SK-N-SH treated with all-trans-retinoic acid at 6 μM for 48 hours (cell line): ENCODE results near the gene FAM120A.

ENCODE experiments used
- ATAC-seq: fragments of 200-7000 bp; cut with Tn5 transposase; 3 replicates; pipeline ENCODE4 v1.9.1; 2020; ENCODE audit warnings: mild to moderate bottlenecking, moderate library complexity
- ARNTL ChIP-seq: fragments of 450-650 bp; formaldehyde crosslinking; IDR thresholded peaks from 2 replicates; pipeline ENCODE4 v1.5.0; 2020; ENCODE audit warnings: low read depth, mild to moderate bottlenecking, moderate library complexity, borderline replicate concordance
- BACH2 ChIP-seq: fragments of 250-450 bp; sonication (Bioruptor Pico); IDR thresholded peaks from 2 replicates; pipeline ENCODE4 v1.9.0; 2021; ENCODE audit warnings: mild to moderate bottlenecking, borderline replicate concordance
- CREB5 ChIP-seq: fragments of 250-450 bp; sonication (Bioruptor Pico); IDR thresholded peaks from 2 replicates; pipeline ENCODE4 v1.5.1; 2020; ENCODE audit warnings: low read depth, mild to moderate bottlenecking, moderate library complexity
- CSDC2 ChIP-seq: fragments of 250-450 bp; sonication (Bioruptor Pico); IDR thresholded peaks from 2 replicates; pipeline ENCODE4 v1.5.0; 2020; ENCODE audit warnings: mild to moderate bottlenecking, moderate library complexity
- ESRRG ChIP-seq: fragments of 250-450 bp; sonication (Bioruptor Pico); IDR thresholded peaks from 2 replicates; pipeline ENCODE4 v1.6.1; 2021; ENCODE audit warnings: mild to moderate bottlenecking
- GLIS3 ChIP-seq: fragments of 250-450 bp; sonication (Bioruptor Pico); IDR thresholded peaks from 2 replicates; pipeline ENCODE4 v1.5.0; 2020; ENCODE audit warnings: mild to moderate bottlenecking, moderate library complexity
- OSR1 ChIP-seq: fragments of 250-450 bp; sonication (Bioruptor Pico); IDR thresholded peaks from 2 replicates; pipeline ENCODE4 v1.8.0; 2022; ENCODE audit warnings: moderate library complexity, mild to moderate bottlenecking, inconsistent platforms
- PATZ1 ChIP-seq: fragments of 250-450 bp; sonication (Bioruptor Pico); IDR thresholded peaks from 2 replicates; pipeline ENCODE4 v1.8.0; 2020; ENCODE audit warnings: mild to moderate bottlenecking, moderate library complexity, borderline replicate concordance
- POU6F1 ChIP-seq: fragments of 250-450 bp; sonication (Bioruptor Pico); IDR thresholded peaks from 2 replicates; pipeline ENCODE4 v1.8.0; 2021; ENCODE audit warnings: low read depth, mild to moderate bottlenecking, moderate library complexity, borderline replicate concordance
- PPARA ChIP-seq: fragments of 250-450 bp; sonication (Bioruptor Pico); IDR thresholded peaks from 2 replicates; pipeline ENCODE4 v1.5.0; 2020; ENCODE audit warnings: mild to moderate bottlenecking, borderline replicate concordance
- SNAI2 ChIP-seq: fragments of 250-450 bp; sonication (Bioruptor Pico); IDR thresholded peaks from 2 replicates; pipeline ENCODE4 v1.5.0; 2020; ENCODE audit warnings: mild to moderate bottlenecking, moderate library complexity
- TCF4 ChIP-seq: fragments of 250-450 bp; sonication (Bioruptor Pico); IDR thresholded peaks from 2 replicates; pipeline ENCODE4 v1.8.0; 2021; ENCODE audit warnings: mild to moderate bottlenecking, moderate library complexity, borderline replicate concordance
- TOX ChIP-seq: fragments of 250-450 bp; sonication (Bioruptor Pico); IDR thresholded peaks from 2 replicates; pipeline ENCODE4 v1.8.0; 2021; ENCODE audit warnings: mild to moderate bottlenecking, moderate library complexity, borderline replicate concordance
- TSHZ2 ChIP-seq: fragments of 250-450 bp; sonication (Bioruptor Pico); IDR thresholded peaks from 2 replicates; pipeline ENCODE4 v1.5.0; 2020; ENCODE audit warnings: mild to moderate bottlenecking, moderate library complexity
- ZC3H10 ChIP-seq: fragments of 250-450 bp; sonication (Bioruptor Pico); IDR thresholded peaks from 2 replicates; pipeline ENCODE4 v1.5.1; 2021; ENCODE audit warnings: mild to moderate bottlenecking, moderate library complexity
- ZFP3 ChIP-seq: fragments of 250-450 bp; sonication (Bioruptor Pico); IDR thresholded peaks from 2 replicates; pipeline ENCODE4 v1.5.0; 2020; ENCODE audit warnings: mild to moderate bottlenecking, moderate library complexity
- ZFP30 ChIP-seq: fragments of 450-650 bp; formaldehyde crosslinking; IDR thresholded peaks from 2 replicates; pipeline ENCODE4 v1.5.0; 2022; ENCODE audit warnings: mild to moderate bottlenecking, moderate library complexity
- ZNF565 ChIP-seq: fragments of 450-650 bp; formaldehyde crosslinking; conservative IDR thresholded peaks from 2 replicates; pipeline ENCODE4 v1.5.0; 2020; ENCODE audit warnings: low read depth, mild to moderate bottlenecking, moderate library complexity

Gene FAM120A

GRCh38 chr9:93562157-93562556 lies 110.7 kb downstream of the FAM120A start (continued):
- TF ChIP-seq POU6F1 (CRISPR knock-in tag) (no peak), BACH2 (CRISPR knock-in tag) (no peak), PPARA (CRISPR knock-in tag) (no peak), ZFP30 (CRISPR knock-in tag) (no peak), ZFP3 (CRISPR knock-in tag) (no peak)

GRCh38 chr9:93565089-93565488 lies 113.6 kb downstream of the FAM120A start:
- TF ChIP-seq ZFP30 (CRISPR knock-in tag) (no peak), CREB5 (CRISPR knock-in tag) (no peak), GLIS3 (CRISPR knock-in tag) (no peak), OSR1 (CRISPR knock-in tag) (no peak), BACH2 (CRISPR knock-in tag) (no peak), CSDC2 (CRISPR knock-in tag) (no peak), TSHZ2 (CRISPR knock-in tag) (no peak), POU6F1 (CRISPR knock-in tag) (no peak), ZC3H10 (CRISPR knock-in tag) (no peak), ESRRG (CRISPR knock-in tag) (no peak), PPARA (CRISPR knock-in tag) (no peak), ZFP3 (CRISPR knock-in tag) (no peak)

GRCh38 chr9:93566408-93567270 lies 115.2 kb downstream of the FAM120A start:
- TF ChIP-seq TOX (CRISPR knock-in tag) (no peak), SNAI2 (CRISPR knock-in tag) (no peak), PATZ1 (no peak), POU6F1 (CRISPR knock-in tag) (no peak), OSR1 (CRISPR knock-in tag) (no peak), ZC3H10 (CRISPR knock-in tag) (0 out of 2 replicates have a peak, but pooled peaks have one; percentile 58), ZFP30 (CRISPR knock-in tag) (peak; percentile 12; the same call in 1 of the 2 replicates), ARNTL (CRISPR knock-in tag) (no peak), CREB5 (CRISPR knock-in tag) (no peak), ZNF565 (CRISPR knock-in tag) (no peak), TCF4 (CRISPR knock-in tag) (no peak), TSHZ2 (CRISPR knock-in tag) (peak; percentile 49; the same call in 1 of the 2 replicates)
- ATAC-seq = peak; percentile 98

More at GRCh38 chr9:93565089-93565488, 113.6 kb downstream of the FAM120A start:
- ATAC-seq = no peak
